Mucosa of gallbladder (tissue), 1 donor: ENCODE measurements around the gene P2RX2. TPM values are rescaled to one million over a fixed set of nuclear protein-coding genes. Genes with fewer than 3 reads are reported as not detected.

ENCODE experiments used
- DNase-seq: peaks from one replicate; pipeline ENCODE4 v3.0.0-alpha.2; 2020; ENCODE audit warnings: low spot score
- total RNA-seq: library from RNA; stranded (reverse); gene quantifications from one replicate; pipeline ENCODE4 v1.2.1, GENCODE V29; 2021
- donor health status: DM: no; HTN: no; CAD: no.

Gene P2RX2
- total RNA-seq, 1 donor from 2014 or later = not detected

- DNase-seq = no peak
Measured at GRCh38 chr12:132620113-132620898, 1.7 kb downstream of the P2RX2 start.

- no peak for DNase-seq
Measured at GRCh38 chr12:132620899-132621656, 2.5 kb downstream of the P2RX2 start.

GRCh38 chr12:132621657-132622435, 3.3 kb downstream of the P2RX2 start:
- no peak for DNase-seq

GRCh38 chr12:132622437-132623071, 4.0 kb downstream of the P2RX2 start:
- DNase-seq = peak; percentile 37

- no peak for DNase-seq
Measured at GRCh38 chr12:132623072-132623869, 4.7 kb downstream of the P2RX2 start.

DNA sequence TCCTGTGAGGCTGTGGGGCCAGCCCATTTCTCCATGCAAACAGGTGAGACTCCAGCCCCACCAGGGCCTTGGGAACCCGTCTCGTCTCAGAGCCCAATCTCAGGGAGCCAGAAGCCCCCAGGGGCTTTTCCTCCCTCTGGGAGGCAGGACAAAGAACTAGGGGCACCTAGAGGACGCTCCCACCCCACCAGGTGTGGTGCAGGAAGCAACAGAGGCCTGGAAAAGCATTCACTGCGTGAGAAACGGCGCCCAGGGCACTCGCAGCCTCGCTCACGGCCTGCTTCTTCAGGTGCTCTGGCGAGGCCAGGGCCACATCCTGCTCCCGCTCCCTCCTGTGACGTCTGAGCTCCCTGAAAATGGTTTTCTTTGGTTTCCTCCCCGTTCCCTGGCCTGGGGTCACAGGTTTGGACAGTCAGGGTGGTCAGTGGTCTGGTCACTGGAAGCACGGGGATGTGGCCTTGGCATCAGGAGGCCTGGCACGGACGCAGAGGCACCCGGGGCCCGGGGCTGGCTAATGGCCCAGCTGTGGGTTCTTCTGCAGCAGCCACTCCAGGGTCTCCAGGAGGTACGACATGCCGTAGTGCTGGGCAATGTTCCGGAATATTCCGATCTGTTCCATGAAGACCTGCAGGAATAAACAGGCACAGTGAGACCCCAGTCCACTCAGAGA, 5.7 kb downstream of the P2RX2 start:
- no peak for DNase-seq

GRCh38 chr12:132624910-132625630, 6.5 kb downstream of the P2RX2 start:
- DNase-seq = no peak

DNA sequence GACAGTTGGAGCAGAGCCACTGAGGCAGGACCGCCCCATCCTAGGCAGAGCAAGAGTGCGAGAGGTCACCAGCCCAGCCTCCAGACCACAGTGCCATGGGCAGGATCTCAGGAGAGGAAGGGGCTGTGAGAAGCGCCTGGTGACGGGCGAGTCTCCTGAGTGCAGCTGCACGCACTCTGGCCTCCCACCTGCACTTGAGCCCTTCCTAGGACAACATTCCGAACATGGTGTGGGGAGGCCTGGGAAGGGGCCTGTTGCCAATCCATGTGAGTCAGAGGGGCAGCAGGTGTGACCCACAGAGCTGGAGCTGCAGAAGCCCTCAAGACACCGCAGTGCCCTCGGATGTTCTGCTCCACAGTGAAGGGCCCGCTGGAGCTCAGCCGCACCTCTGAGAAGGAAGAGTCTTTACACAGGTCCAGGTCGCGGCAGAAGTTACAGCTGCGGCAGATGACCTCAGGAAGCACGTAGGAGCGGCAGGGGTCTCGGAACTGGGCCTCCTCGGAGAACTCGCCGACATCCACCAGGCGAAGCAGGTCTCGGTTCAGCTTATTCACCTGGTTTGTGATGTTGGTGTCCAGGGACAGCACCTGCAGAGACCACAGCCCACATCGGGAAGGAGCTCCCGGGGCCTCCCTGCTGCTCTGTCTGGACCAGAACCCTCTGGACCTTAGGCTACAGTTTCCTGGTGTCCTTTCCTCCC, 7.3 kb downstream of the P2RX2 start:
- DNase-seq = no peak

DNA sequence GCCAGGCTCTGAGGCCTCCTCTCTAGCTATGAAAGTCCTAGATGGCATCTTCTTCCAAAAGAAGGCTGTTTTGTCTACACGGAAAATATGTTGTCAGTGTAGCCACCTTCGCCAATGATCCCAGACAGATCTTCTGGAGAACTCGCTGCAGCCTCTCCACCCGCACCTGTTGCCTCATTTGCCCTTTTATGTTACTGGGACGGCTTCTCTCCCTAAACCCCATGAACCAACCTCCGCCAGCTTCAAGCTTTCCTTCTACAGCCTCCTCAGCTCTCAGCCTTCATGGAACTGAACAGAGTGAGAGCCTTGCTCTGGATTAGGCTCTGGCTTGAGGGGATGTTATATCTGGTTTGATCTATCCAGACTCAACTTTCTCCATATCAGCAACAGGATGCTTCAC, 10.8 kb downstream of the P2RX2 start:
- DNase-seq = no peak

DNA sequence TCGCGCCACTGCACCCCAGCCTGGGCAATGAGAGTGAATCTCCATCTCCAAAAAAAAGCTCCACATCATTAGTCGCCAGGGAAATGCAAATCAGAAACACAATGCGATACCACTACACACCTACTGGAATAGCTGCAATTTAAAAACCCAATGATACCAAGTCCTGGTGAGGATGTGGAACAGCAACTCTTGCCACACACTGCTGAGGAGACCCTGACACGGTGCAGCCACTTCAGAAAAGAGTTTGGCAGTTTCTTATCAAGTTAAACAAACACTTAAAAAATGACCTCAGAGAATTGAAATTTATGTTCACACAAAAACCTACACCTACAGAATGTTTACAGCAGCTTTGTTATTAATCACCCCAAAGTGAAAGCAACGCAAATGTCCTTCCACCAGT, 12.1 kb downstream of the P2RX2 start:
- no peak for DNase-seq

- no peak for DNase-seq
Measured at GRCh38 chr12:132631666-132632065, 13.1 kb downstream of the P2RX2 start.

DNA sequence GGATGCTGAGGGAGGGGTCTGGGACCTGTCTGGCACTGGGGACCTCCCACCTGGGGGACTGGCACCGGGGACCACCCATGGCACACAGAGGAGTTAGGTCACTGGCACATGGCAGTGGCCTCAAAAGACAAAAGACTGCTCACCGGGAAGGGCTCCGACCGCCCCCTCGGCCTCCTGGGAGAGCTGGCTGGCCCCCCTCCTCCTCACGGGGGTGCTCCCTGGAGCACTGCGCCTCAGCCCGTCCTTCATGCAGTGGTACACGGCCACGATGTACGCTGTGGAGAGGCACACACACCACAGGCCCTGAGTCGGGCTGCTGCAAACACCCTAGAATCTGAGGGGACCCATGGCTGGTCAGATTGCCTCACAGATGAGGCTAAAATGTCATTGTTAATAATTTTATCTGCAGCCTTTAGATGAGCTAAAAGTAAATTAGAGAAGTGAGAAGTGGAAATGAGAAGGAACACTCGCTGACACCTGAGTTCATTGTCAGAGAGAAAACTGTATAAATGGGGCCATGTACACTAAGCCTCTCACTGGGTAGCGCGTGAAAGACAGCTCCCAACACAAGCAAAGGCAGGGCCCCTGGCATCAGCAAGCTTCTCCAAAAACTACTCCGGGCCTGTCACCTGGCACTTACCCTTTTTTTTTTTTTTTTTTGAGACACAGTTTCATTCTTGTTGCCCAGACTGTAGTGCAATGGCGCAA, 14.1 kb downstream of the P2RX2 start:
- DNase-seq = no peak

DNA sequence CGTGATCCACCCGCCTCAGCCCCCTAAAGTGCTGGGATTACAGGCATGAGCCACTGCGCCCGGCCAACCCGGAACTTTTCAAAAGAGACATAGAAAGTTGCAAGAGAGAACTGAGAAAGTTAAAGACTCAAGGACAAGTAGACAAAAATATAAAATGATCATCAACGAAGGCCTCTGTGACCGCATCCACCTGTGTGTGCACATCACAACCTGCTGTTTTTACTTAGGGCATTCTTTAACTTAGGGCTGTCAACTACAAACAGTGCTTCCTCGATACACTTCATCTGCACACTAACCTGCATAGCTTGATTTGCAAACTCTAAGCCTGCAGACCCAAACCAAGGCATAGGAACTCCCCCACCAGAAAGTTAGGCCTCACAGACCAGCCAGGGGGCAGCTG, 14.8 kb downstream of the P2RX2 start:
- no peak for DNase-seq

GRCh38 chr12:132633901-132634300, 15.3 kb downstream of the P2RX2 start:
- no peak for DNase-seq

GRCh38 chr12:132634411-132634990, 15.9 kb downstream of the P2RX2 start:
- no peak for DNase-seq

- DNase-seq = no peak
Measured at GRCh38 chr12:132635076-132635955, 16.7 kb downstream of the P2RX2 start.

- DNase-seq = no peak
Measured at GRCh38 chr12:132637811-132638210, 19.2 kb downstream of the P2RX2 start.
